GM12865 (cell line): ENCODE data around the gene GGT5.
"Not testable (repeated sequence)": the region's sequence is repeated elsewhere in the genome, so short reads cannot be mapped to it uniquely, and the experiment has no call there.

Source experiments
- DNase-seq: peaks from one replicate; pipeline ENCODE4 v3.0.0; 2010; ENCODE audit warnings: low read depth
- H3K4me3 ChIP-seq: 2 replicates; pipeline ENCODE4 v1.5.1; 2011; ENCODE audit warnings: mild to moderate bottlenecking, low read depth, low read length, control low read depth
- CTCF ChIP-seq: IDR thresholded peaks from 2 replicates; pipeline ENCODE4 v1.5.1; 2011; ENCODE audit warnings: low read length, control low read depth, low read depth, inconsistent platforms; ENCODE audit not compliant: insufficient read depth; ENCODE audit errors: missing control alignments

The GGT5 gene

GRCh38 chr22:24247011-24247507 lies 2.2 kb upstream of the GGT5 start:
- no peak overlapping the region for H3K4me3 ChIP-seq
- TF ChIP-seq CTCF, result no peak
- no peak for DNase-seq

- not testable (repeated sequence) for H3K4me3 ChIP-seq
These were observed 991 bp upstream of the GGT5 start for GRCh38 chr22:24245584-24246561.

GRCh38 chr22:24244144-24244787 lies 616 bp downstream of the GGT5 start:
- no peak for DNase-seq

More at GRCh38 chr22:24245584-24246561, 991 bp upstream of the GGT5 start:
- DNase-seq, result not testable (repeated sequence)

GRCh38 chr22:24243417-24243816 lies 1.5 kb downstream of the GGT5 start:
- not testable (repeated sequence) for H3K4me3 ChIP-seq, DNase-seq

More at GRCh38 chr22:24244144-24244787, 616 bp downstream of the GGT5 start:
- no peak overlapping the region for H3K4me3 ChIP-seq
- TF ChIP-seq CTCF, result no peak

GRCh38 chr22:24240985-24241692 lies 3.7 kb downstream of the GGT5 start:
- not testable (repeated sequence) for H3K4me3 ChIP-seq

GRCh38 chr22:24240381-24240780 lies 4.5 kb downstream of the GGT5 start:
- TF ChIP-seq CTCF, result no peak
- H3K4me3 ChIP-seq, result no peak overlapping the region
- no peak for DNase-seq

More at GRCh38 chr22:24240985-24241692, 3.7 kb downstream of the GGT5 start:
- not testable (repeated sequence) for DNase-seq

- not testable (repeated sequence) for H3K4me3 ChIP-seq
These were observed 6.7 kb downstream of the GGT5 start for GRCh38 chr22:24238101-24238694.

GRCh38 chr22:24236656-24237055 lies 8.2 kb downstream of the GGT5 start:
- DNase-seq, result no peak
- no peak overlapping the region for H3K4me3 ChIP-seq
- no peak for TF ChIP-seq CTCF

More at GRCh38 chr22:24238101-24238694, 6.7 kb downstream of the GGT5 start:
- DNase-seq, result not testable (repeated sequence)
